ENCODE results near the gene KRT82.

DNA sequence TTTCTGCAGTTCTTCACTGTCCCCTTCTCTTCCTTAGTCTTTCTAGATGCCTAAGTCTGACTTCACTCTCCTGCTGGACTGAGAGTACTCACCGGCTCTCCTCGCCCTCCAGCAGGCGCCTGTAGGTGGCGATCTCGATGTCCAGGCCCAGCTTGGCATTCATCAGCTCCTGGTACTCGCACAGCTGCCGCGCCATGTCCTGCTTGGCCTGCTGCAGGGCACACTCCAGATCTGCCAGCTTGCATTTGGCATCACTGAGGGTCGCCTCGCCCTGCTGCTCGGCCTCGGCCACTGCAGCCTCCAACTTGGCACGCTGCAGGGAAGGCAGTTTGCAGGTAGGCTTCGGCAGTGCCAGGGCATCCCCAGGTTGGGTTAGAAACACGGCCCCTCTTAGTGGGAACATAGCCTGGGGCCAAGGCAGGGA is 25.9 kb downstream of the KRT82 start:
- no peak for TF ChIP-seq POLR2A (IDR thresholded peaks at IDR 0.05)
- TF ChIP-seq POLR2AphosphoS5 (IDR thresholded peaks at IDR 0.05): no peak

Data from spleen (tissue), 3 donors.